Measurements from ENCODE around the gene ADK. TPM values are rescaled to one million over a fixed set of nuclear protein-coding genes. Genes with fewer than 3 reads are reported as not detected.

ADK gene
- total and polyA plus RNA-seq, 8 donors: 44.8 to 68.6 (median 57.5) TPM

DNA sequence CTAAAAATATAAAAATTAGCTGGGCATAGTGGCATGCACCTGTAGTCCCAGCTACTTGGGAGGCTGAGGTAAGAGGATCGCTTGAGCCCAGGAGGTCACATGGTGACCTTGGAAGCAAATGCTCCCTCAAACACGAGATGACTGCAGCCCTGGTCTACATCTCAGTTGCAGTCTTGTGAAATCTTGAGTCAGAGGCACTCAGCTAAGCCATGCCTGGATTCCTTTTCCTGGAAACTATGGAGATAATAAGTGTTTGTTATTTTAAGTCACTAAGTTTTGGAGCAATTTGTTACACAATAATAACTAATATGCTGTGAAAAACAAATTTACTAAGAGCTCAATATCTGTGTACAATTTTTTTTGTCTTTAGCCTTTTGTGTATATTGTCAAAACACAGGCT lies 391.1 kb downstream of the ADK start:
- Histone ChIP-seq H3K4me3 (no peak overlapping the region), H3K4me1 (no peaks in the 10 kb centered on the region), H3K27me3 (no peaks in the 10 kb centered on the region), H3K36me3 (no peaks in the 10 kb centered on the region), H3K9me3 (no peaks in the 10 kb centered on the region), H3K27ac (peak overlapping the region; percentile 18 to 22)
- intact Hi-C loops (cut with DNase I): no loop called here
- DNase-seq (peak in 3 of 4 donors; percentile 44 to 85 (median 68)), ATAC-seq (peak; percentile 91)
- TF ChIP-seq, protein P1, sequence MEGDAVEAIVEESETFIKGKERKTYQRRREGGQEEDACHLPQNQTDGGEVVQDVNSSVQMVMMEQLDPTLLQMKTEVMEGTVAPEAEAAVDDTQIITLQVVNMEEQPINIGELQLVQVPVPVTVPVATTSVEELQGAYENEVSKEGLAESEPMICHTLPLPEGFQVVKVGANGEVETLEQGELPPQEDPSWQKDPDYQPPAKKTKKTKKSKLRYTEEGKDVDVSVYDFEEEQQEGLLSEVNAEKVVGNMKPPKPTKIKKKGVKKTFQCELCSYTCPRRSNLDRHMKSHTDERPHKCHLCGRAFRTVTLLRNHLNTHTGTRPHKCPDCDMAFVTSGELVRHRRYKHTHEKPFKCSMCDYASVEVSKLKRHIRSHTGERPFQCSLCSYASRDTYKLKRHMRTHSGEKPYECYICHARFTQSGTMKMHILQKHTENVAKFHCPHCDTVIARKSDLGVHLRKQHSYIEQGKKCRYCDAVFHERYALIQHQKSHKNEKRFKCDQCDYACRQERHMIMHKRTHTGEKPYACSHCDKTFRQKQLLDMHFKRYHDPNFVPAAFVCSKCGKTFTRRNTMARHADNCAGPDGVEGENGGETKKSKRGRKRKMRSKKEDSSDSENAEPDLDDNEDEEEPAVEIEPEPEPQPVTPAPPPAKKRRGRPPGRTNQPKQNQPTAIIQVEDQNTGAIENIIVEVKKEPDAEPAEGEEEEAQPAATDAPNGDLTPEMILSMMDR (IDR thresholded peaks at IDR 0.05): no peak

DNA sequence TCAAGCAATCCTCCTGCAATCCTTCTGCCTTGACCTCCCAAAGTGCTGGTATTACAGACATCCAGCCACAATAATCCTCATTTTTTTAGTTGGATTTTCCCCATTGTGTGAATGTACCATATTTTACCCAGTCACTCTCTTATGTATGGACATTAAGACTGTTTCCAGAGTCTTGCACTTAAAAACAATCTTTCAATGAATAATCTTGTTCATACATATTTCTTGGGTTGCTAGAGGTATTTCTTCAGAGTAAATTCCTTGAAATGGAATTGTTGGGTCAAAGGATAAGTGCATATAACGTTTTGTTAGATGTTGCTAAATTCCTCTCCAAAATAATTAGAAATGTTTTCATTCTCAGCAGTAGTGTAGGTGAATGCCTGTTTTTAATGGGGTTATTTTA lies 392.3 kb downstream of the ADK start:
- Histone ChIP-seq H3K27ac (no peak overlapping the region), H3K4me3 (no peak overlapping the region), H3K4me1 (no peaks in the 10 kb centered on the region), H3K27me3 (no peaks in the 10 kb centered on the region), H3K36me3 (no peaks in the 10 kb centered on the region), H3K9me3 (no peaks in the 10 kb centered on the region)
- ATAC-seq (no peak), DNase-seq (no peak)
- TF ChIP-seq, protein P1 (IDR thresholded peaks at IDR 0.05): no peak
- intact Hi-C loops (cut with DNase I): no loop called here

DNA sequence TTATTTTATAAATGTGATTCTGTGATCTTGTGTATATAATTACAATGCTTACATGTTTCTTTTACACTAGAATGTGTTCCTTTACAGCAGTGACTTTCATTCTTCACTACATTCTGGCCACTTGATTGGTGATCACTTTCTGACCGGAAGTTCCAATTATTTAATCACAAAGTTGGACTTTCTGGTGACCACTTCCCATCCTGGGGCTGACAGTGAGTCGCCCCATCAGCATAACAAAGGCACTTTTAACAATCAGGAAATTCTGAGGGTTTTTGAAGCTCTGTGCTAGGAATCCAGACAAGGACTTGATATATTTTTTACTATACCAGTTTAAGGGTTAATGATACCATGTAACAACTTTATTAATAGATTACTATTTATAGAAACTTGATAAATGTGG lies 393.1 kb downstream of the ADK start:
- Histone ChIP-seq H3K27me3 (no peaks in the 10 kb centered on the region), H3K4me1 (no peaks in the 10 kb centered on the region), H3K27ac (no peak overlapping the region), H3K36me3 (no peaks in the 10 kb centered on the region), H3K4me3 (no peak overlapping the region), H3K9me3 (no peaks in the 10 kb centered on the region)
- intact Hi-C loops (cut with DNase I): no loop called here
- DNase-seq (no peak), ATAC-seq (no peak)
- TF ChIP-seq, protein P1 (IDR thresholded peaks at IDR 0.05): no peak

DNA sequence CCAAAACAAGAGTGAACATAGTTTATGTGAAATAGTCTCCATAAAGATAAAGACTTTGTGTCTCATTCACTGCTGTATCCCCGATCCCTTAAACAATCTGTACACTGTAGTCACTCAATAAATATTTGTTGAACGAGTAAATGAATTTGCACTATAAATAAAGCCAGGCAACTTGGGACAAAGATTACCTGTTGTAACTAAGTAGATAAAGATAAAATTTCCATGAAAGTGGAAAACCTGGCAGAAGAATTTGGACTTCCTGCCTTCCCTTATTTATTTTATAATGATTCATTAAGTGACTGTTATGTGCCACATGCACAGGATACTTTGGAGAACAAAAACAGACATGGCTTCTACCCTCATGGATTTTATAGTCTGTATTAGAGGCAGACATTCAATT lies 397.7 kb downstream of the ADK start:
- Histone ChIP-seq H3K9me3 (no peaks in the 10 kb centered on the region), H3K36me3 (no peaks in the 10 kb centered on the region), H3K4me3 (no peak overlapping the region), H3K27ac (no peak overlapping the region), H3K27me3 (no peaks in the 10 kb centered on the region), H3K4me1 (no peaks in the 10 kb centered on the region)
- TF ChIP-seq, protein P1 (IDR thresholded peaks at IDR 0.05): no peak
- ATAC-seq: no peak
- no peak for DNase-seq
- intact Hi-C loops (cut with DNase I): no loop called here

DNA sequence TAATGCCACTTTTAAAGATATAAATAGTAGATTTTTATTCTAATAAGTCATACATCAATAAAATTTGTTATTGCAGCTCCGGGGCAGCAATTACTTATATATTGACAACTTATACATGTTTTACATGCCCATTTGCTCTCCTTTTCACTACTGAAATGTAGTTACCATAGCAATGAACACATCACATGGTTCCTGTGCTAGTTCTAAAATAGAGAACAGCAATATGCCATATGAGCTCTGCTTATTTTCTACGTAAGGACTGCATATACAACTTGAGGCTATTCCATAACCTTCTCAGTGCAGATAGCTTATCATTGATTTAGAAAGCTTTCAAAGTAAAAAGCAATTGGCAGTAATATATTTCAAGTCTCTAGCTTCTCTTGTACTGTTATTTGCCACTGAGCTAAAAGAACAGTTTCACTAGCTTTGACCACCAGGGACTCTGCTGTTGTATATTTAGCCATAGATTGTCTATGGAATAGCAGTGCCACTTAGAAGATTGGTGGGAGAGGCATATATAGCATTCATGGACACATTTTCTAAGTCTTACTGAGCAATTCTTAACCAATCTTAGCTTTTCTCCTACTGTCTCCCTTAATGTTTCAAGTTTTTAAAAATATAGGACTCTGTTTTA lies 405.2 kb downstream of the ADK start:
- Histone ChIP-seq H3K4me1 (no peaks in the 10 kb centered on the region), H3K36me3 (no peaks in the 10 kb centered on the region), H3K4me3 (no peak overlapping the region), H3K27me3 (no peaks in the 10 kb centered on the region), H3K9me3 (no peaks in the 10 kb centered on the region), H3K27ac (no peak overlapping the region)
- intact Hi-C loops (cut with DNase I): no loop called here
- TF ChIP-seq, protein P1 (IDR thresholded peaks at IDR 0.05): no peak
- ATAC-seq (no peak), DNase-seq (no peak)
